Measurements from ENCODE around the gene CNTN1.

Gene CNTN1

DNA sequence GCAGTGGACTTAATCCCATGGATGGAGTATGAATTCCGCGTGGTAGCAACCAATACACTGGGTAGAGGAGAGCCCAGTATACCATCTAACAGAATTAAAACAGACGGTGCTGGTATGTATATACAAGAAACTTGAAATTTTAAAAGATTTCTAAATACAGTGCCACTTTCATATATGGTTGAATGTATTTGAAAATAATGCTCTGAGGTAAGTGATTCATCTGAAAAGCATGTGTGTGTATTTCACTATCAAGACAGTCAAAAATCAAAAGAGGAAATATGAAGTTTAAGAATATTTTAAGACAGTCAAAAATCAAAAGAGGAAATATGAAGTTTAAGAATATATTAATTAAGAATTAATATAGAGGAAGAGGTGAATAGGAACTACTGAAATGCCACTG, 300.9 kb downstream of the CNTN1 start:
- Histone ChIP-seq H3K36me3 (no peaks in the 10 kb centered on the region), H3K4me3 (ENCODE audit: low read depth, low read length) (no peak overlapping the region), H3K27me3 (no peaks in the 10 kb centered on the region), H3K9me3 (no peaks in the 10 kb centered on the region), H3K4me1 (no peaks in the 10 kb centered on the region)
- TF ChIP-seq, protein P1, sequence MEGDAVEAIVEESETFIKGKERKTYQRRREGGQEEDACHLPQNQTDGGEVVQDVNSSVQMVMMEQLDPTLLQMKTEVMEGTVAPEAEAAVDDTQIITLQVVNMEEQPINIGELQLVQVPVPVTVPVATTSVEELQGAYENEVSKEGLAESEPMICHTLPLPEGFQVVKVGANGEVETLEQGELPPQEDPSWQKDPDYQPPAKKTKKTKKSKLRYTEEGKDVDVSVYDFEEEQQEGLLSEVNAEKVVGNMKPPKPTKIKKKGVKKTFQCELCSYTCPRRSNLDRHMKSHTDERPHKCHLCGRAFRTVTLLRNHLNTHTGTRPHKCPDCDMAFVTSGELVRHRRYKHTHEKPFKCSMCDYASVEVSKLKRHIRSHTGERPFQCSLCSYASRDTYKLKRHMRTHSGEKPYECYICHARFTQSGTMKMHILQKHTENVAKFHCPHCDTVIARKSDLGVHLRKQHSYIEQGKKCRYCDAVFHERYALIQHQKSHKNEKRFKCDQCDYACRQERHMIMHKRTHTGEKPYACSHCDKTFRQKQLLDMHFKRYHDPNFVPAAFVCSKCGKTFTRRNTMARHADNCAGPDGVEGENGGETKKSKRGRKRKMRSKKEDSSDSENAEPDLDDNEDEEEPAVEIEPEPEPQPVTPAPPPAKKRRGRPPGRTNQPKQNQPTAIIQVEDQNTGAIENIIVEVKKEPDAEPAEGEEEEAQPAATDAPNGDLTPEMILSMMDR (IDR thresholded peaks at IDR 0.05; ENCODE audit: low read depth, low read length) = no peak
- DNase-seq = no peak

- Histone ChIP-seq H3K36me3 (no peaks in the 10 kb centered on the region), H3K9me3 (no peaks in the 10 kb centered on the region), H3K4me3 (ENCODE audit: low read depth, low read length) (no peak overlapping the region), H3K4me1 (no peaks in the 10 kb centered on the region), H3K27me3 (no peaks in the 10 kb centered on the region)
- no peak for DNase-seq
- TF ChIP-seq, protein P1 (IDR thresholded peaks at IDR 0.05; ENCODE audit: low read depth, low read length) = no peak
These were observed 303.9 kb downstream of the CNTN1 start for GRCh38 chr12:40996091-40996490.

DNA sequence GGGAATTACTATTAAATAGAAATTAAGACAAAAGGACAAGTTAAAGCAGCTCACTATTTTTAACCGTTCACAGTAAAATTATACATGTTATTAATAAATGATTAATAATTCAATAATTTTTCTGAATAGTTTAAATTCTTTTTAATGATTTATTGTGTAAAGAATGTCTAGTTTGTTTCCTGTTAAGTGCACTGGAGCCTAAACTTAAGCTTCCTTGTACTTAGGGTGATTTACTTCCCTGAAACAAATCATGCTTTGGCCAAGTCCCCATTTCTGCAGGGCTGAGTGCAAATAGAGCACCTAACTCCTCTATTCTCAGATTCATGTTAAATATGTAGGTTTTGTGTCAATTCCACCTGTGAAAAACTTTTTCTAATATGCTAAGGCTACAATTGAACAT, 307.0 kb downstream of the CNTN1 start:
- no peaks in the 10 kb centered on the region for H3K9me3 ChIP-seq
- TF ChIP-seq, protein P1 (IDR thresholded peaks at IDR 0.05; ENCODE audit: low read depth, low read length) = no peak
- DNase-seq = no peak
- no peaks in the 10 kb centered on the region for H3K4me1 ChIP-seq
- H3K36me3 ChIP-seq = no peaks in the 10 kb centered on the region
- H3K4me3 ChIP-seq (ENCODE audit: low read depth, low read length) = no peak overlapping the region
- no peaks in the 10 kb centered on the region for H3K27me3 ChIP-seq

DNA sequence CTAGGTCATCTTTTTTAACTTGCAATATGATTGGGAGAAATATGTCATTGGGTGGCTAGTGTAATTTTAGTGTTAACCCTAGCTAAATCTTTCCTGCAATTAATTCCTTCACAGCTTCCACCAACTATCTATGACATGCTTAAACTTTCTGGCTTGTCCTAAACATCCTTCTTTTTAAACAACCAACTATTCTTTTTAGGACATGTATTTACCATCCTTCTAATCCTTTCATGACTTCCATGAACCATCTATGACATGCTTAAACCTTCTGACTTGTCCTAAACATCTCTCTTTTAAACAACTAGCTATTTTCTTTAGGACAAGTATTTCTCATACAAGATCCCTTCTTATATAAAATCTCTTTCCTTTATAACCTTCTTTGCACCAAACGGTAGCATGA, 316.2 kb downstream of the CNTN1 start:
- no peak overlapping the region for H3K4me3 ChIP-seq (ENCODE audit: low read depth, low read length)
- H3K27me3 ChIP-seq = no peaks in the 10 kb centered on the region
- no peaks in the 10 kb centered on the region; the same call in none of the 2 replicates for H3K9me3 ChIP-seq
- DNase-seq = no peak
- H3K4me1 ChIP-seq = no peaks in the 10 kb centered on the region
- TF ChIP-seq, protein P1 (IDR thresholded peaks at IDR 0.05; ENCODE audit: low read depth, low read length) = no peak
- no peaks in the 10 kb centered on the region for H3K36me3 ChIP-seq

- TF ChIP-seq, protein P1 (IDR thresholded peaks at IDR 0.05; ENCODE audit: low read depth, low read length) = peak; percentile 28
- Histone ChIP-seq H3K9me3 (no peaks in the 10 kb centered on the region; the same call in 1 of the 2 replicates), H3K4me3 (ENCODE audit: low read depth, low read length) (no peak overlapping the region), H3K4me1 (no peaks in the 10 kb centered on the region), H3K27me3 (no peaks in the 10 kb centered on the region), H3K36me3 (no peaks in the 10 kb centered on the region)
- no peak for DNase-seq
These were observed 319.7 kb downstream of the CNTN1 start for GRCh38 chr12:41011939-41012338.

GRCh38 chr12:41013881-41014642, 321.8 kb downstream of the CNTN1 start:
- H3K4me1 ChIP-seq = no peaks in the 10 kb centered on the region
- no peak for DNase-seq
- H3K36me3 ChIP-seq = no peaks in the 10 kb centered on the region
- H3K4me3 ChIP-seq (ENCODE audit: low read depth, low read length) = no peak overlapping the region
- TF ChIP-seq, protein P1 (IDR thresholded peaks at IDR 0.05; ENCODE audit: low read depth, low read length) = no peak
- no peaks in the 10 kb centered on the region for H3K27me3 ChIP-seq
- no peaks in the 10 kb centered on the region; the same call in 1 of the 2 replicates for H3K9me3 ChIP-seq
